RPMI7951 (cell line): Measurements from ENCODE around the gene LRRN4CL. TPM values are rescaled to one million over a fixed set of nuclear protein-coding genes. Genes with fewer than 3 reads are reported as not detected.
A peak's percentile ranks its signal among the peaks of the same experiment; 100 is the strongest.

Source experiments
- DNase-seq: peaks from one replicate; pipeline ENCODE4 v3.0.0-alpha.2; 2012; ENCODE audit warnings: low read depth
- total RNA-seq: library from RNA; depleted of rRNA; stranded (reverse); fragments of >200 nt; shearing (Covaris generic); gene quantifications from 2 replicates; pipeline ENCODE4 v1.2.3, GENCODE V29; 2014; rRNA removed

LRRN4CL gene
- total RNA-seq, 1 experiment from 2014 or later: 6.0 TPM

- DNase-seq: no peak
Measured at GRCh38 chr11:62646825-62647608, 42.3 kb downstream of the LRRN4CL start.

- peak; percentile 97 for DNase-seq
Measured at GRCh38 chr11:62645946-62646824, 43.1 kb downstream of the LRRN4CL start, which contains the start of gene GANAB. TSS of gene GANAB (minus strand) at chr11:62646613. CDS start at chr11:62646599, 14 bp downstream.

GRCh38 chr11:62645671-62645945 is 43.7 kb downstream of the LRRN4CL start:
- no peak for DNase-seq

GRCh38 chr11:62644220-62644619 is 45.1 kb downstream of the LRRN4CL start:
- DNase-seq: no peak

Other genes starting within 250 kb of the LRRN4CL start
- gene AHNAK, start 142.7 kb downstream of the LRRN4CL start, total RNA-seq: 184 and 206 TPM in 2 replicates
- 841 and 1,053 TPM in 2 replicates for gene EEF1G, start 115.6 kb downstream of the LRRN4CL start, total RNA-seq
- 4.7 and 5.3 TPM in 2 replicates for gene TUT1, start 98.0 kb downstream of the LRRN4CL start, total RNA-seq
- 91.2 and 103 TPM in 2 replicates for gene MTA2, start 87.7 kb downstream of the LRRN4CL start, total RNA-seq
- 7.1 and 13.8 TPM in 2 replicates for gene EML3, start 76.8 kb downstream of the LRRN4CL start, total RNA-seq
- 2.5 and 3.6 TPM in 2 replicates for gene ROM1, start 76.3 kb downstream of the LRRN4CL start, total RNA-seq
- gene B3GAT3, start 67.5 kb downstream of the LRRN4CL start, total RNA-seq: 23.3 and 27.1 TPM in 2 replicates
- 136 and 159 TPM in 2 replicates for gene GANAB, start 42.9 kb downstream of the LRRN4CL start, total RNA-seq
- 10.7 and 14.8 TPM in 2 replicates for gene INTS5, start 36.2 kb downstream of the LRRN4CL start, total RNA-seq
- 69.0 and 73.3 TPM in 2 replicates for gene C11orf98, start 24.3 kb downstream of the LRRN4CL start, total RNA-seq
- 3.8 and 5.6 TPM in 2 replicates for gene CSKMT, start 24.2 kb downstream of the LRRN4CL start, total RNA-seq
- gene UQCC3, start 17.9 kb downstream of the LRRN4CL start, total RNA-seq: 19.6 and 26.6 TPM in 2 replicates
- 4.6 and 6.1 TPM in 2 replicates for gene LBHD1, start 17.3 kb downstream of the LRRN4CL start, total RNA-seq
- 107 and 128 TPM in 2 replicates for gene UBXN1, start 10.5 kb downstream of the LRRN4CL start, total RNA-seq
- gene BSCL2, start 17.9 kb upstream of the LRRN4CL start, total RNA-seq: 65.0 and 71.0 TPM in 2 replicates
- gene GNG3, start 18.1 kb upstream of the LRRN4CL start, total RNA-seq: not detected in 2 replicates
- 10.2 and 11.8 TPM in 2 replicates for gene HNRNPUL2, start 37.9 kb upstream of the LRRN4CL start, total RNA-seq
- 56.6 and 68.4 TPM in 2 replicates for gene TTC9C, start 39.0 kb upstream of the LRRN4CL start, total RNA-seq
- 10.1 and 11.4 TPM in 2 replicates for gene ZBTB3, start 64.6 kb upstream of the LRRN4CL start, total RNA-seq
- gene POLR2G, start 72.0 kb upstream of the LRRN4CL start, total RNA-seq: 182 and 189 TPM in 2 replicates
- 15.1 and 18.1 TPM in 2 replicates for gene TAF6L, start 81.9 kb upstream of the LRRN4CL start, total RNA-seq
- 88.3 and 110 TPM in 2 replicates for gene TMEM179B, start 97.9 kb upstream of the LRRN4CL start, total RNA-seq
- gene TMEM223, start 102.5 kb upstream of the LRRN4CL start, total RNA-seq: 41.0 and 55.3 TPM in 2 replicates
- gene NXF1, start 115.9 kb upstream of the LRRN4CL start, total RNA-seq: 24.9 and 26.1 TPM in 2 replicates
- gene STX5, start 142.5 kb upstream of the LRRN4CL start, total RNA-seq: 40.7 and 43.1 TPM in 2 replicates
- gene TEX54, start 143.3 kb upstream of the LRRN4CL start, total RNA-seq: not detected in 2 replicates
- gene WDR74, start 150.1 kb upstream of the LRRN4CL start, total RNA-seq: 61.3 and 80.4 TPM in 2 replicates
- 85.2 and 94.7 TPM in 2 replicates for gene SLC3A2, start 191.4 kb upstream of the LRRN4CL start, total RNA-seq
- not detected in 2 replicates for gene CHRM1, start 231.8 kb upstream of the LRRN4CL start, total RNA-seq